Measurements from ENCODE around the gene PARL.

DNA sequence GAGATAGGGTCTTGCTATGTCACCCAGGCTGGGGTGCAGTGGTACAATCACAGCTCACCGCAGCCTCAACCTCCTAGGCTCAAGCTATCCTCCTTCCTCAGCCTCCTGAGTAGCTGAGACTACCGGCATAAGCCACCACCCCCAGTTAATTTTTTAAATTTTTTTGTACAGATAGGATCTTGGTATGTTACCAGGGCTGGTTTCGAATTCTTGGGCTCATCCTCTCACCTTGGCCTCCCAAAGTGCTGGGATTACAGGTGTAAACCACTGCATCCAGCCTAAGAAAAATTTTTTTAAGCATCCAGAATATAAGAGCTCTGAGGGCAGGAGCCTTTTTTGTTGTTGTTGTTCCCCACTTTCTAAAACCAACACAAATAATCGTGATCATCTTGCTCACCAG is 44.9 kb downstream of the PARL start:
- TF ChIP-seq, protein P1, sequence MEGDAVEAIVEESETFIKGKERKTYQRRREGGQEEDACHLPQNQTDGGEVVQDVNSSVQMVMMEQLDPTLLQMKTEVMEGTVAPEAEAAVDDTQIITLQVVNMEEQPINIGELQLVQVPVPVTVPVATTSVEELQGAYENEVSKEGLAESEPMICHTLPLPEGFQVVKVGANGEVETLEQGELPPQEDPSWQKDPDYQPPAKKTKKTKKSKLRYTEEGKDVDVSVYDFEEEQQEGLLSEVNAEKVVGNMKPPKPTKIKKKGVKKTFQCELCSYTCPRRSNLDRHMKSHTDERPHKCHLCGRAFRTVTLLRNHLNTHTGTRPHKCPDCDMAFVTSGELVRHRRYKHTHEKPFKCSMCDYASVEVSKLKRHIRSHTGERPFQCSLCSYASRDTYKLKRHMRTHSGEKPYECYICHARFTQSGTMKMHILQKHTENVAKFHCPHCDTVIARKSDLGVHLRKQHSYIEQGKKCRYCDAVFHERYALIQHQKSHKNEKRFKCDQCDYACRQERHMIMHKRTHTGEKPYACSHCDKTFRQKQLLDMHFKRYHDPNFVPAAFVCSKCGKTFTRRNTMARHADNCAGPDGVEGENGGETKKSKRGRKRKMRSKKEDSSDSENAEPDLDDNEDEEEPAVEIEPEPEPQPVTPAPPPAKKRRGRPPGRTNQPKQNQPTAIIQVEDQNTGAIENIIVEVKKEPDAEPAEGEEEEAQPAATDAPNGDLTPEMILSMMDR (IDR thresholded peaks at IDR 0.05 in 4 of 5, conservative IDR thresholded peaks at IDR 0.05 in 1 of 5), result no peak
- no peak for TF ChIP-seq POLR2A (IDR thresholded peaks at IDR 0.05)
